Stimulated activated CD4-positive, alpha-beta T cell treated with anti-CD3 and anti-CD28 coated beads, Interleukin-4, amount 100 ng/mL, for 48 hours (primary cell): ENCODE results near the gene DDX42.

ENCODE experiments used
- DNase-seq, 2 donors: peaks; one replicate each; pipeline ENCODE4 v3.0.0-alpha.2; 2020; ENCODE audit warnings: low read depth in 2 of 2

The DDX42 gene

GRCh38 chr17:63823659-63824331, 49.8 kb downstream of the DDX42 start:
- DNase-seq, result no peak

- no peak for DNase-seq
Observed at GRCh38 chr17:63824362-63824761, 50.4 kb downstream of the DDX42 start.

- no peak for DNase-seq
Observed at GRCh38 chr17:63826468-63827001, 52.6 kb downstream of the DDX42 start.

- peak; percentile 89 to 95 for DNase-seq
Observed at GRCh38 chr17:63827002-63827800, 53.2 kb downstream of the DDX42 start, which contains the start of the genes FTSJ3 and PSMC5. TSS of gene FTSJ3 (minus strand) at chr17:63827663. CDS start at chr17:63826902, 761 bp downstream. TSS of gene PSMC5 (plus strand) at chr17:63827431. CDS start at chr17:63827491, 60 bp downstream.

GRCh38 chr17:63827801-63828221, 53.8 kb downstream of the DDX42 start:
- no peak for DNase-seq

- DNase-seq, result no peak
Observed at GRCh38 chr17:63828936-63829335, 55.0 kb downstream of the DDX42 start.

GRCh38 chr17:63830278-63830677, 56.3 kb downstream of the DDX42 start:
- DNase-seq, result no peak

- no peak for DNase-seq
Observed at GRCh38 chr17:63830904-63831491, 57.0 kb downstream of the DDX42 start.

- DNase-seq, result no peak
Observed at GRCh38 chr17:63831505-63831904, 57.5 kb downstream of the DDX42 start.

- DNase-seq, result no peak
Observed at GRCh38 chr17:63832014-63832413, 58.0 kb downstream of the DDX42 start.

- DNase-seq, result no peak
Observed at GRCh38 chr17:63832455-63832854, 58.5 kb downstream of the DDX42 start.

- DNase-seq, result no peak
Observed at GRCh38 chr17:63833026-63833740, 59.2 kb downstream of the DDX42 start.

- no peak for DNase-seq
Observed at GRCh38 chr17:63833741-63834373, 59.9 kb downstream of the DDX42 start.

GRCh38 chr17:63834431-63835166, 60.6 kb downstream of the DDX42 start:
- DNase-seq, result peak in 1 of 2 donors; percentile 67

GRCh38 chr17:63835167-63835720, 61.3 kb downstream of the DDX42 start:
- no peak for DNase-seq

- no peak for DNase-seq
Observed at GRCh38 chr17:63836811-63837210, 62.8 kb downstream of the DDX42 start.

- DNase-seq, result no peak
Observed at GRCh38 chr17:63837480-63837879, 63.5 kb downstream of the DDX42 start.

- DNase-seq, result no peak
Observed at GRCh38 chr17:63837962-63838600, 64.1 kb downstream of the DDX42 start.

GRCh38 chr17:63838631-63839171, 64.7 kb downstream of the DDX42 start:
- DNase-seq, result no peak
